Body of pancreas (tissue), 4 donors: ENCODE measurements around the gene CNTNAP2.

Experiments
- POLR2A ChIP-seq, 3 donors: fragments of 450-650 bp; IDR thresholded peaks; one replicate each; pipeline ENCODE4 v1.6.1; 2016; ENCODE audit warnings: antibody characterized with exemption in 3 of 3, mild to moderate bottlenecking in 2 of 3
- TF ChIP-seq, protein P1 (sequence below), 7 experiments: fragments of 450-650 bp in 4 of 7; fragments of 200-600 bp in 3 of 7; sonication (generic) in 3 of 7; IDR thresholded peaks; one replicate each; pipeline ENCODE4 v1.5.1; 2016 to 2019; ENCODE audit warnings: antibody characterized with exemption in 7 of 7

DNA sequence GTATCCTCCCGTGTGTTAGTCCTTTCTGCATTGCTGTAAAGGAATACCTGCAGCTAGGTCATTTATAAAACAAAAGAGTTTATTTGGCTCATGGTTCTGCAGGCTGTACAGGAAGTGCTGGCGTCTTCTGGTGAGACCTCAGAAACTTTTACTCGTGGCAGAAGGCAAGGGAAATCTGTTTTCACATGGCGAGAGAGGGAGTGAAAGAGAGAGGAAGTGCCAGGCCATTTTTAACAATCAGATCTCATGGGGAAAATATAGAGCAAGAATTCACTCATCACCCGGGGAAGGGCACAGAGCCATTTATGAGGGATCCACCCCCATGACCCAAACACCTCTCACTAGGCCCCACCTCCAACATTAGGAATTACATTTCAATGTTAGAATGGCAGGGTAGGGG is 952.2 kb downstream of the CNTNAP2 start:
- TF ChIP-seq POLR2A (IDR thresholded peaks at IDR 0.05), result no peak
- TF ChIP-seq, protein P1, sequence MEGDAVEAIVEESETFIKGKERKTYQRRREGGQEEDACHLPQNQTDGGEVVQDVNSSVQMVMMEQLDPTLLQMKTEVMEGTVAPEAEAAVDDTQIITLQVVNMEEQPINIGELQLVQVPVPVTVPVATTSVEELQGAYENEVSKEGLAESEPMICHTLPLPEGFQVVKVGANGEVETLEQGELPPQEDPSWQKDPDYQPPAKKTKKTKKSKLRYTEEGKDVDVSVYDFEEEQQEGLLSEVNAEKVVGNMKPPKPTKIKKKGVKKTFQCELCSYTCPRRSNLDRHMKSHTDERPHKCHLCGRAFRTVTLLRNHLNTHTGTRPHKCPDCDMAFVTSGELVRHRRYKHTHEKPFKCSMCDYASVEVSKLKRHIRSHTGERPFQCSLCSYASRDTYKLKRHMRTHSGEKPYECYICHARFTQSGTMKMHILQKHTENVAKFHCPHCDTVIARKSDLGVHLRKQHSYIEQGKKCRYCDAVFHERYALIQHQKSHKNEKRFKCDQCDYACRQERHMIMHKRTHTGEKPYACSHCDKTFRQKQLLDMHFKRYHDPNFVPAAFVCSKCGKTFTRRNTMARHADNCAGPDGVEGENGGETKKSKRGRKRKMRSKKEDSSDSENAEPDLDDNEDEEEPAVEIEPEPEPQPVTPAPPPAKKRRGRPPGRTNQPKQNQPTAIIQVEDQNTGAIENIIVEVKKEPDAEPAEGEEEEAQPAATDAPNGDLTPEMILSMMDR (IDR thresholded peaks at IDR 0.05), result no peak
